A549 (cell line): ENCODE measurements around the gene GCAT. TPM values are rescaled to one million over a fixed set of nuclear protein-coding genes. Genes with fewer than 3 reads are reported as not detected.
"Not testable (repeated sequence)": the region's sequence is repeated elsewhere in the genome, so short reads cannot be mapped to it uniquely, and the experiment has no call there.

Experiments used
- ATAC-seq, 2 experiments: fragments of 200-7000 bp in 1 of 2; fragments of >200 bp in 1 of 2; cut with Nextera tagmentation in 1 of 2; cut with Tn5 transposase in 1 of 2; 3 replicates each; pipeline versions ENCODE4 v1.8.0 to v1.9.1; 2018 to 2020; ENCODE audit warnings: mild to moderate bottlenecking in 1 of 2, moderate library complexity in 1 of 2
- CTCF ChIA-PET: fragments of 300-600 bp; sonication (Branson Sonifier 250); formaldehyde crosslinking; extraction: SDS; loops from one replicate; lab custom pipeline; 2021; ENCODE audit warnings: antibody characterized with exemption, inconsistent platforms; lab: Yijun Ruan, JAX
- POLR2A ChIA-PET: fragments of 350-600 bp; formaldehyde crosslinking; extraction: SDS; loops from one replicate; lab custom pipeline; 2021; ENCODE audit warnings: antibody characterized with exemption, inconsistent platforms; lab: Yijun Ruan, JAX
- DNase-seq, 2 experiments: peaks; one replicate each; pipeline versions ENCODE4 v3.0.0 to v3.0.0-alpha.2; 2011 to 2016; ENCODE audit warnings: low read depth in 1 of 2, low spot score in 1 of 2
- FAIRE-seq: peaks from 2 replicates; lab custom pipeline; 2011; peaks lifted over from hg19 to GRCh38; lab: Jason Lieb, UNC
- H3K27ac ChIP-seq, 2 experiments: fragments of >200 bp; sonication (Bioruptor Twin); formaldehyde crosslinking; 3 replicates each; pipeline ENCODE4 v1.5.1; 2016 to 2017
- H3K4me1 ChIP-seq: fragments of >200 bp; sonication (Bioruptor Twin); formaldehyde crosslinking; 3 replicates; pipeline ENCODE4 v1.6.1; 2016
- H3K4me2 ChIP-seq: fragments of >200 bp; sonication (Bioruptor Twin); formaldehyde crosslinking; 3 replicates; pipeline ENCODE4 v1.6.1; 2016
- H3K4me3 ChIP-seq: fragments of >200 bp; sonication (Bioruptor Twin); formaldehyde crosslinking; 3 replicates; pipeline ENCODE4 v1.5.1; 2016
- H3K9me3 ChIP-seq: fragments of >200 bp; sonication (Bioruptor Twin); formaldehyde crosslinking; 3 replicates; pipeline ENCODE4 v1.6.1; 2016
- ATOH8 ChIP-seq: fragments of 250-450 bp; sonication (Bioruptor Pico); IDR thresholded peaks from 2 replicates; pipeline ENCODE4 v1.5.0; 2020; ENCODE audit warnings: low read depth, mild to moderate bottlenecking, moderate library complexity
- BHLHE40 ChIP-seq: IDR thresholded peaks from 2 replicates; pipeline ENCODE4 v1.6.1; 2012; ENCODE audit warnings: low read depth, low read length, inconsistent platforms
- CBX2 ChIP-seq: fragments of 200-600 bp; sonication (generic); IDR thresholded peaks from 2 replicates; pipeline ENCODE4 v1.6.1; 2016; ENCODE audit warnings: low read depth, mild to moderate bottlenecking, borderline replicate concordance
- CHD4 ChIP-seq: fragments of 200-600 bp; sonication (generic); IDR thresholded peaks from 2 replicates; pipeline ENCODE4 v1.6.1; 2016; ENCODE audit warnings: antibody characterized with exemption, mild to moderate bottlenecking, borderline replicate concordance
- ELK1 ChIP-seq: fragments of 150-350 bp; IDR thresholded peaks from 2 replicates; pipeline ENCODE4 v1.6.1; 2014; ENCODE audit warnings: low read depth, mild to moderate bottlenecking, low read length
- ESRRA ChIP-seq: fragments of 150-350 bp; IDR thresholded peaks from 2 replicates; pipeline ENCODE4 v1.6.1; 2014; ENCODE audit warnings: mild to moderate bottlenecking, low read length, borderline replicate concordance
- FOXS1 ChIP-seq: fragments of 250-450 bp; sonication (Bioruptor Pico); IDR thresholded peaks from 2 replicates; pipeline ENCODE4 v1.5.0; 2020; ENCODE audit warnings: mild to moderate bottlenecking, moderate library complexity
- GATA3 ChIP-seq: IDR thresholded peaks from 2 replicates; pipeline ENCODE4 v1.6.1; 2012; ENCODE audit warnings: borderline replicate concordance
- MAZ ChIP-seq: fragments of 150-350 bp; IDR thresholded peaks from 2 replicates; pipeline ENCODE4 v1.6.1; 2014; ENCODE audit warnings: antibody characterized with exemption, low read depth, low read length, borderline replicate concordance
- MYC ChIP-seq: IDR thresholded peaks from 2 replicates; pipeline ENCODE4 v1.6.1; 2012; ENCODE audit warnings: mild to moderate bottlenecking, inconsistent platforms, low read length, improper control_type of control experiment, borderline replicate concordance
- PHF8 ChIP-seq: fragments of 200-600 bp; sonication (generic); IDR thresholded peaks from 2 replicates; pipeline ENCODE4 v1.6.1; 2016; ENCODE audit warnings: low read depth, mild to moderate bottlenecking, antibody characterized with exemption, moderate library complexity, borderline replicate concordance
- POLR2AphosphoS2 ChIP-seq: conservative IDR thresholded peaks from 2 replicates; pipeline ENCODE4 v1.6.1; 2012; ENCODE audit warnings: low read length, improper control_type of control experiment, inconsistent platforms
- RAD21 ChIP-seq, 2 experiments: fragments of >200 bp in 1 of 2; sonication (Bioruptor Twin) in 1 of 2; formaldehyde crosslinking in 1 of 2; IDR thresholded peaks in 1 of 2; conservative IDR thresholded peaks in 1 of 2; 2 replicates in 1 of 2; 3 replicates in 1 of 2; pipeline ENCODE4 v1.6.1; 2012 to 2018; ENCODE audit warnings: inconsistent platforms in 1 of 2
- RARB ChIP-seq: fragments of 250-450 bp; sonication (Bioruptor Pico); IDR thresholded peaks from 2 replicates; pipeline ENCODE4 v1.8.0; 2021; ENCODE audit warnings: mild to moderate bottlenecking, moderate library complexity
- RCOR1 ChIP-seq: fragments of 150-350 bp; IDR thresholded peaks from 2 replicates; pipeline ENCODE4 v1.6.1; 2014; ENCODE audit warnings: antibody characterized with exemption, low read length, low read depth
- USF2 ChIP-seq: fragments of 450-650 bp; IDR thresholded peaks from 2 replicates; pipeline ENCODE4 v1.6.1; 2014; ENCODE audit warnings: antibody characterized with exemption
- ZC3H11A ChIP-seq: fragments of 450-650 bp; IDR thresholded peaks from 2 replicates; pipeline ENCODE4 v1.6.1; 2014; ENCODE audit warnings: antibody characterized with exemption, mild to moderate bottlenecking
- WGBS: methylation state at CpG from one replicate; pipeline ENCODE4 v1.1.6; 2017; ENCODE audit errors: missing lambda C conversion rate; 5-methylcytosine and 5-hydroxymethylcytosine counted together
- polyA plus RNA-seq, 4 experiments: library from polyadenylated mRNA; depleted of rRNA in 3 of 4; stranded (reverse); fragments of >200 nt; fragmentation: RNase III in 1 of 4; extraction: RNeasy Plus Mini Kit Qiagen cat#74134 plus additional on column Dnase treatment in 1 of 4; gene quantifications; 2 replicates in 3 of 4; 3 replicates in 1 of 4; pipeline ENCODE4 v1.2.3, GENCODE V29; 2011 to 2017
- TF ChIP-seq, protein P1 (sequence below): fragments of >200 bp; sonication (Bioruptor Twin); formaldehyde crosslinking; IDR thresholded peaks from 2 replicates; pipeline ENCODE4 v1.6.1; 2016

GCAT gene
- polyA plus RNA-seq, 2 of the 4 experiments (the other 2 are of a cell fraction), result 1.2 to 2.1 TPM

DNA sequence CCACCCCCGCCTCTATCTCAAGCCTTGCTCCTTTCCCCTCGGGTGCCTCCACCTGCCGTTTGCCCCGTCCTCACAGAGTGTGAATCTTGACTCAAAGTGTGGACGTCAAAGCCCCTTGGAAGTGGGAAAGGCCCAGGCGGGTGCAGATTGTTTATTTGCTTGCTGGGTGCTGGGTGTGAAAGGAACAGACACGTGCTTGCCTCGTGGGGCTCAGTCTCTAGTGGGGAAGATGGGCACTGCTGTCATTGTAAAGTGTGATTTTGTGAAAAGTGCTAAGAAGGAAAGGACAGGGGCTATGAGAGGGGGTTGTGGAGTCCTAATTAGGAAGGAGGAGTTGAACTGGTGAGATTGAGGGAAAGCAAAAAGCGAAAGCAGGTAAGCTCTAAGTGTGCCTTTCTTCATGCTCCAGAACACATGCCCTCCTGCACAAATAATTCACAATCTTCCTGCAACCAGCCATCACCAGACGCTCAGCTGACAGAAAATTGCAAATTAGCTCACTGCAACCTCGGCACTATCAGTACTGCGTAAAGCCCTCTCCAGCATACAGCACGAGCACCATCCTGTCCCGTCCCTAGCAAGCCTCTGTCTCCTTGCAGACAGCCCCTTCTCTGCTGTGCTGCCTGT, 9.7 kb upstream of the GCAT start:
- DNase-seq (no peak), ATAC-seq (no peak), FAIRE-seq (no peak)
- no peak overlapping the region for H3K27ac ChIP-seq
- H3K4me3 ChIP-seq, result no peak overlapping the region
- no peaks in the 10 kb centered on the region for H3K9me3 ChIP-seq
- H3K4me1 ChIP-seq, result peaks cover 2% of the 10 kb centered on the region; the same call in 2 of the 3 replicates
- TF ChIP-seq CHD4 (no peak), POLR2AphosphoS2 (no peak), ESRRA (no peak), RARB (CRISPR knock-in tag) (no peak), RCOR1 (no peak), MAZ (no peak), PHF8 (no peak), MYC (no peak), ATOH8 (CRISPR knock-in tag) (no peak), FOXS1 (CRISPR knock-in tag) (no peak), GATA3 (no peak), RAD21 (conservative IDR thresholded peaks at IDR 0.05 in 1 of 2, IDR thresholded peaks at IDR 0.05 in 1 of 2) (no peak), ELK1 (no peak), CBX2 (no peak), ZC3H11A (no peak), BHLHE40 (no peak)
- TF ChIP-seq, protein P1, sequence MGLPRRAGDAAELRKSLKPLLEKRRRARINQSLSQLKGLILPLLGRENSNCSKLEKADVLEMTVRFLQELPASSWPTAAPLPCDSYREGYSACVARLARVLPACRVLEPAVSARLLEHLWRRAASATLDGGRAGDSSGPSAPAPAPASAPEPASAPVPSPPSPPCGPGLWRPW, result no peak
- no peak overlapping the region for H3K4me2 ChIP-seq
- POLR2A ChIA-PET, result no interaction called here
- CTCF ChIA-PET, result no interaction called here
- WGBS, result 62% methylated on average over 13 of the region's 14 CpGs

GRCh38 chr22:37799979-37800378, 7.8 kb upstream of the GCAT start:
- not testable (repeated sequence) for H3K4me3 ChIP-seq, H3K27ac ChIP-seq, DNase-seq, ATAC-seq, FAIRE-seq, H3K9me3 ChIP-seq, H3K4me2 ChIP-seq
- peaks cover 16% of the 10 kb centered on the region for H3K4me1 ChIP-seq
- ChIA-PET CTCF (interaction anchor here (0.6 to 1.1 kb wide), 2 partner anchors 8 to 122 kb away, joined by 3 read pairs; no protein-coding TSS in a partner anchor), POLR2A (interaction anchor here (0.6 kb wide), 1 partner anchor 157 kb away, joined by 5 read pairs; no protein-coding TSS in a partner anchor)
- 68% methylated on average over 9 of the region's 9 CpGs for WGBS

DNA sequence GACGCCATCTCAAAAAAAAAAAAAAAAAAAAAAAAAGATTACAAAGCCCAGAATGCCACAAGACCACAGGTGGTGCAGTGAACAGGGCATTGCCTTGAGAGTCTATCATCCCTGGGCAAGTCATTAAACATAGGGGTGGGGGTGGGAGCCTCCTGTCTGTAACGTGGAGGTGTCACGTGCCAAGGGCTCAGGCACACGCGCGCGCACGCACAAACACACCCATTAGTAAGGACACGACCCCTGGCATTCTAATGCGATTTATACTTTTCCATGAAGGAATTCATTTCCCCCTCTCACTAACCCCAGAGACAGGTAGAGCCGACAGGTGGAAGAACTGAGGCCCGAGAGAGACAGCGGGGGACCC, 5.8 kb upstream of the GCAT start:
- POLR2A ChIA-PET, result interaction anchor here (0.6 kb wide), 1 partner anchor 8 kb away, joined by 4 read pairs; no protein-coding TSS in a partner anchor

More for the DNA sequence above, 5.8 kb upstream of the GCAT start:
- Histone ChIP-seq H3K9me3 (no peaks in the 10 kb centered on the region), H3K4me2 (peak overlapping the region; percentile 99), H3K27ac (peak overlapping the region; percentile 78 to 99)
- FAIRE-seq, result no peak
- CTCF ChIA-PET, result interaction anchor here (1.5 kb wide), 2 partner anchors 9 to 159 kb away, joined by 4 to 6 read pairs; no protein-coding TSS in a partner anchor
- ATAC-seq, result no peak
- TF ChIP-seq BHLHE40 (peak; percentile 54), FOXS1 (CRISPR knock-in tag) (no peak), POLR2AphosphoS2 (no peak), ELK1 (no peak), USF2 (peak; percentile 33; the same call in 1 of the 2 replicates)
- TF ChIP-seq, all 56 proteins: peak for 2
- Histone ChIP-seq H3K4me1 (peaks cover 16% of the 10 kb centered on the region), H3K4me3 (peak overlapping the region; percentile 64)
- WGBS, result 14% methylated on average over 10 of the region's 13 CpGs
- DNase-seq, result peak in 1 of 2 experiments; percentile 31
